ENCODE data around the gene PSMG1. TPM values are rescaled to one million over a fixed set of nuclear protein-coding genes. Genes with fewer than 3 reads are reported as not detected.
"Not testable (repeated sequence)": the region's sequence is repeated elsewhere in the genome, so short reads cannot be mapped to it uniquely, and the experiment has no call there.

PSMG1 gene
- total and polyA plus RNA-seq, 2 donors from 2014 or later = 25.9 to 50.8 TPM

- FAIRE-seq = no peak
- H3K36me3 ChIP-seq (ENCODE audit: control insufficient read depth in 2 of 3, insufficient read depth in 3 of 3, low read length in 3 of 3) = no peaks in the 10 kb centered on the region
- H3K27me3 ChIP-seq (ENCODE audit: control insufficient read depth, insufficient read depth, low read length) = no peaks in the 10 kb centered on the region
- no peak for DNase-seq
- peaks cover 0 to 14% (median 5%) of the 10 kb centered on the region in 3 donors for H3K9me3 ChIP-seq (ENCODE audit: control insufficient read depth in 2 of 3, insufficient read depth in 1 of 3, low read length in 3 of 3)
- TF ChIP-seq CTCF (IDR thresholded peaks at IDR 0.05; ENCODE audit: borderline replicate concordance, extremely low read depth, insufficient read depth) = no peak
- H3K4me3 ChIP-seq (ENCODE audit: low read length in 3 of 3) = no peak overlapping the region
- H3K9ac ChIP-seq (ENCODE audit: low read length in 3 of 3) = no peak overlapping the region
- no peak overlapping the region for H3K27ac ChIP-seq (ENCODE audit: low read depth in 2 of 2, low read length in 2 of 2)
- no peaks in the 10 kb centered on the region for H3K4me1 ChIP-seq (ENCODE audit: control insufficient read depth in 2 of 3, insufficient read depth in 2 of 3, low read depth in 1 of 3, low read length in 3 of 3)
- intact Hi-C loops (cut with DNase I) = no loop called here
Observed at GRCh38 chr21:39164523-39164922, 18.7 kb downstream of the PSMG1 start.

GRCh38 chr21:39161064-39161463, 22.2 kb downstream of the PSMG1 start:
- Histone ChIP-seq H3K27me3 (ENCODE audit: control insufficient read depth, insufficient read depth, low read length) (no peaks in the 10 kb centered on the region), H3K9ac (ENCODE audit: low read length in 3 of 3) (no peak overlapping the region), H3K36me3 (ENCODE audit: control insufficient read depth in 2 of 3, insufficient read depth in 3 of 3, low read length in 3 of 3) (no peaks in the 10 kb centered on the region), H3K9me3 (ENCODE audit: control insufficient read depth in 2 of 3, insufficient read depth in 1 of 3, low read length in 3 of 3) (peaks cover 0 to 14% (median 5%) of the 10 kb centered on the region in 3 donors), H3K4me3 (ENCODE audit: low read length in 3 of 3) (no peak overlapping the region), H3K27ac (ENCODE audit: low read depth in 2 of 2, low read length in 2 of 2) (no peak overlapping the region), H3K4me1 (ENCODE audit: control insufficient read depth in 2 of 3, insufficient read depth in 2 of 3, low read depth in 1 of 3, low read length in 3 of 3) (no peaks in the 10 kb centered on the region)
- DNase-seq (no peak), FAIRE-seq (no peak)
- TF ChIP-seq CTCF (IDR thresholded peaks at IDR 0.05; ENCODE audit: borderline replicate concordance, extremely low read depth, insufficient read depth) = no peak
- intact Hi-C loops (cut with DNase I) = no loop called here

GRCh38 chr21:39159342-39160063, 23.7 kb downstream of the PSMG1 start:
- H3K4me1 ChIP-seq (ENCODE audit: control insufficient read depth in 2 of 3, insufficient read depth in 2 of 3, low read depth in 1 of 3, low read length in 3 of 3) = no peaks in the 10 kb centered on the region
- FAIRE-seq (no peak), DNase-seq (no peak)
- H3K9me3 ChIP-seq (ENCODE audit: control insufficient read depth in 2 of 3, insufficient read depth in 1 of 3, low read length in 3 of 3) = peaks cover 0 to 9% (median 0%) of the 10 kb centered on the region in 3 donors
- H3K27me3 ChIP-seq (ENCODE audit: control insufficient read depth, insufficient read depth, low read length) = no peaks in the 10 kb centered on the region
- no peaks in the 10 kb centered on the region for H3K36me3 ChIP-seq (ENCODE audit: control insufficient read depth in 2 of 3, insufficient read depth in 3 of 3, low read length in 3 of 3)
- no peak overlapping the region for H3K9ac ChIP-seq (ENCODE audit: low read length in 3 of 3)
- no peak overlapping the region for H3K27ac ChIP-seq (ENCODE audit: low read depth in 2 of 2, low read length in 2 of 2)
- no peak overlapping the region for H3K4me3 ChIP-seq (ENCODE audit: low read length in 3 of 3)
- TF ChIP-seq CTCF (IDR thresholded peaks at IDR 0.05; ENCODE audit: borderline replicate concordance, extremely low read depth, insufficient read depth) = no peak
- intact Hi-C loops (cut with DNase I) = no loop called here

- H3K4me3 ChIP-seq (ENCODE audit: low read length in 3 of 3); DNase-seq; H3K36me3 ChIP-seq (ENCODE audit: control insufficient read depth in 2 of 3, insufficient read depth in 3 of 3, low read length in 3 of 3); FAIRE-seq; H3K4me1 ChIP-seq (ENCODE audit: control insufficient read depth in 2 of 3, insufficient read depth in 2 of 3, low read depth in 1 of 3, low read length in 3 of 3); H3K27ac ChIP-seq (ENCODE audit: low read depth in 2 of 2, low read length in 2 of 2); H3K9ac ChIP-seq (ENCODE audit: low read length in 3 of 3); H3K27me3 ChIP-seq (ENCODE audit: control insufficient read depth, insufficient read depth, low read length); intact Hi-C loops (cut with DNase I); H3K9me3 ChIP-seq (ENCODE audit: control insufficient read depth in 2 of 3, insufficient read depth in 1 of 3, low read length in 3 of 3): not testable (repeated sequence)
Observed at GRCh38 chr21:39157241-39157640, 26.0 kb downstream of the PSMG1 start.

All from kidney (tissue), 14 donors.